Measurements from ENCODE around the gene LILRA5. TPM values are rescaled to one million over a fixed set of nuclear protein-coding genes. Genes with fewer than 3 reads are reported as not detected.

The LILRA5 gene
- total and polyA plus RNA-seq, 2 of the 8 experiments (the other 6 are each of a cell fraction or from before 2014, with no cell fraction given): not detected

DNA sequence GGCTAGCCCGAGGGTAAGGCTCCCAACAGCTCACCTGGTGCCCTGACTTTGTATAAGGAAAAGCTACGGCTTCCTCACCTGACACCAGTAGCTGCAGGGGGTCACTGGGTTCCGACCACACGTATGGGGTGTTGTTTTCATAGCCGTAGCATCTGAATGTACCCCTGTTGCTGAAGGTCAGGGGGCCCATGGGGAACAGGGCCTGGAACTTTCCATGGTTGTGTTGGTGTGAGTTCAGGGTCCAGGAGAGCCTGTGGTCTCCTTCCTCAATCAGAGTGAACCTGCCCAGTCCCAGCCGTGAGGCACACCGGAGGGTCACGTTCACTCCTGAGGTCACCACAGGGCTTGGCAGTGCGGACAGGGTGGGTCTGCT is 24.9 kb upstream of the LILRA5 start:
- ChIA-PET CTCF (ENCODE audit: partially characterized antibody) (interaction anchor here (1.5 to 2.4 kb wide), 2 partner anchors 13 to 19 kb away, joined by 5 to 7 read pairs; no protein-coding TSS in a partner anchor), POLR2A (ENCODE audit: partially characterized antibody) (no interaction called here)
- DNase-seq (ENCODE audit: low read depth in 1 of 2, low spot score in 2 of 2): no peak
- FAIRE-seq: no peak
- Histone ChIP-seq H3K4me1 (replicated peaks in 1 of 4; ENCODE audit: control insufficient read depth in 3 of 4, insufficient read depth in 4 of 4, low read length in 3 of 4) (no peaks in the 10 kb centered on the region; a peak in 1 of 7 replicates), H2AK5ac (ENCODE audit: low read depth, low read length) (no peak overlapping the region), H4K91ac (replicated peaks; ENCODE audit: insufficient read length, low read length) (no peak overlapping the region), H3K56ac (replicated peaks; ENCODE audit: insufficient read length, low read depth, low read length) (no peak overlapping the region), H3K23ac (ENCODE audit: insufficient read length) (no peak overlapping the region), H3K4ac (replicated peaks; ENCODE audit: insufficient read length, low read depth, low read length) (no peak overlapping the region), H2BK5ac (ENCODE audit: low read depth, low read length) (no peak overlapping the region), H4K20me1 (replicated peaks in 1 of 2; ENCODE audit: control insufficient read depth in 1 of 2, insufficient read depth in 2 of 2, low read length in 2 of 2) (no peaks in the 10 kb centered on the region), H3K14ac (ENCODE audit: insufficient read length) (no peak overlapping the region), H4K8ac (ENCODE audit: extremely low read depth, insufficient read depth, low read length) (no peak overlapping the region), H3K79me2 (ENCODE audit: control insufficient read depth in 1 of 2, insufficient read depth in 2 of 2, low read length in 2 of 2) (no peaks in the 10 kb centered on the region), H3K18ac (ENCODE audit: extremely low read depth, low read length) (no peak overlapping the region), H3K9me3 (ENCODE audit: insufficient read depth in 2 of 2, low read depth in 1 of 2, low read length in 1 of 2) (no peaks in the 10 kb centered on the region), H3K4me2 (ENCODE audit: insufficient read depth in 1 of 2, low read depth in 2 of 2, low read length in 2 of 2) (no peak overlapping the region), H2BK120ac (replicated peaks; ENCODE audit: low read depth, low read length) (no peak overlapping the region), H3K9ac (replicated peaks in 1 of 4; ENCODE audit: extremely low read depth in 1 of 4, low read depth in 3 of 4, low read length in 3 of 4) (no peak overlapping the region), H2BK12ac (ENCODE audit: low read depth, low read length) (no peak overlapping the region), H2AFZ (ENCODE audit: low read length) (no peak overlapping the region), H2BK20ac (ENCODE audit: low read length) (no peak overlapping the region), H3K27ac (ENCODE audit: low read depth, low read length) (no peak overlapping the region), H3K4me3 (ENCODE audit: extremely low read depth in 1 of 4, insufficient read depth in 2 of 4, low read depth in 3 of 4, low read length in 4 of 4) (no peak overlapping the region), H4K5ac (ENCODE audit: insufficient read length, low read depth, low read length) (no peak overlapping the region), H3K23me2 (ENCODE audit: low read depth, low read length) (no peaks in the 10 kb centered on the region), H3K36me3 (ENCODE audit: control insufficient read depth in 2 of 4, insufficient read depth in 4 of 4, low read length in 3 of 4) (no peaks in the 10 kb centered on the region), H3K27me3 (replicated peaks in 1 of 4; ENCODE audit: control insufficient read depth in 3 of 4, extremely low read depth in 1 of 4, insufficient read depth in 3 of 4, low read length in 3 of 4) (no peaks in the 10 kb centered on the region), H2BK15ac (ENCODE audit: low read length) (no peak overlapping the region), H3K79me1 (ENCODE audit: low read depth, low read length) (no peaks in the 10 kb centered on the region)
- 94% methylated on average over 9 of the region's 9 CpGs; no CpG with 5 or more reads in 1 of the 2 experiments for WGBS, 2 experiments (ENCODE audit: extremely low coverage in 1 of 2, insufficient coverage in 1 of 2, insufficient read length in 1 of 2, insufficient replicate concordance in 2 of 2, low coverage in 1 of 2, low lambda C conversion rate in 2 of 2, missing lambda C conversion rate in 1 of 2)
- TF ChIP-seq SP2 (IDR thresholded peaks at IDR 0.05; ENCODE audit: low read length): no peak
- no peak for TF ChIP-seq SP1 (IDR thresholded peaks at IDR 0.05; ENCODE audit: low read depth, low read length)
- no peak for TF ChIP-seq BRCA1 (IDR thresholded peaks at IDR 0.05; ENCODE audit: low read depth, low read length)
- no peak for TF ChIP-seq SAP30 (IDR thresholded peaks at IDR 0.05; ENCODE audit: insufficient read depth, insufficient replicate concordance, low read length)
- TF ChIP-seq PHF8 (conservative IDR thresholded peaks at IDR 0.05; ENCODE audit: low read depth, low read length): no peak
- no peak for TF ChIP-seq GABPA (IDR thresholded peaks at IDR 0.05; ENCODE audit: borderline replicate concordance, insufficient read depth, low read length)
- TF ChIP-seq HDAC6 (IDR thresholded peaks at IDR 0.05; ENCODE audit: low read depth, low read length): no peak
- no peak for TF ChIP-seq BACH1 (IDR thresholded peaks at IDR 0.05; ENCODE audit: low read length)

Data from H1 (cell line).